MM.1S (cell line): ENCODE data around the gene GLI1.

Experiments used
- CTCF ChIP-seq: fragments of 300-600 bp; sonication (generic); IDR thresholded peaks from 2 replicates; pipeline ENCODE4 v1.5.1; 2016; ENCODE audit warnings: antibody characterized with exemption, low read length, mixed read lengths
- EZH2 ChIP-seq: fragments of 300-600 bp; sonication (generic); optimal IDR thresholded peaks from 2 replicates; pipeline ENCODE3; 2017; ENCODE audit warnings: low read depth, mild to moderate bottlenecking, antibody characterized with exemption, low read length, mixed read lengths

DNA sequence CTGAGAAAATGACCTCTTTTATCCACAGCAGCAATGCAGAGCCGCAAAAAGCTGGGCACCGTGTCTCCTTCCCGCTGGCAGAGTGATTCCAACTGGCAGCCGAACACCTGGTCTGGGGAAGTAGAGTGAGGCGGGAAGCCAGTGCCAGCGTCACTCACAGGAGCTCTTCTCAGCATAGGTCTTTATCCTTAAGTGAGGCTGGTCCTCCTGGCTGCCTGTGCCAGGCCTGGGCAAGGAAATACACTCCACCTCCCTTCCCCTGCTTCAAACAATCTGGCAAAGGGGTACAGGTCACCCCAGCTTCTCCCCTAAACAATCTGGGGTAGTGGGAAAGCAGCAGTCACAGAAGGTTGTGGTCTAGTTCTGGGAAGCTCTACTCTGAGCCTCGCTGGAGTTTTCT is 15.3 kb downstream of the GLI1 start:
- no peak for TF ChIP-seq CTCF
- no peak for TF ChIP-seq EZH2
